Hematopoietic multipotent progenitor cell treated with erythropoietin and hydrocortisone succinate and interleukin-3 and kit ligand, for 6 days (in vitro differentiated cells): ENCODE measurements around the gene SSH2.
A peak's percentile ranks its signal among the peaks of the same experiment; 100 is the strongest.

Experiments used
- DNase-seq: peaks from one replicate; pipeline ENCODE4 v3.0.0-alpha.2; 2015

The SSH2 gene

DNA sequence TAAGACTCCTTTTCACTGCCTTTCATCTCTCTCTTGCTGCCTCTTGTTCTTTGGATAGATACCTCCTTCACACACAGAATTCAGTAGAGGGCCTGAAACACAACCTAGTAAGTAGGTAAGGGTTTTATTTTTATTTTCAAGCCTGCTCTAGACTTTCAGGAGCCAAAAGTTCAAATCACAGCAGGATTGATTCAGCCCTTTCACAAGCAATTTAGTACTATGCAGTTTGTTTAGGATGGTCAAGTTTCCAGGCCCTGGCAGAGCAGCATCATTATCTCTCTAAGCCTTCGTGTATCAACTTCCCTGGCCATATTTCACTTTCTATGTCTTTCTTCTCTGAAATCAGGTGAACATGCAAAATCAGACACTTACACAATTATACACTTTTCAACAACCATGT lies 158.5 kb downstream of the SSH2 start:
- no peak for DNase-seq

DNA sequence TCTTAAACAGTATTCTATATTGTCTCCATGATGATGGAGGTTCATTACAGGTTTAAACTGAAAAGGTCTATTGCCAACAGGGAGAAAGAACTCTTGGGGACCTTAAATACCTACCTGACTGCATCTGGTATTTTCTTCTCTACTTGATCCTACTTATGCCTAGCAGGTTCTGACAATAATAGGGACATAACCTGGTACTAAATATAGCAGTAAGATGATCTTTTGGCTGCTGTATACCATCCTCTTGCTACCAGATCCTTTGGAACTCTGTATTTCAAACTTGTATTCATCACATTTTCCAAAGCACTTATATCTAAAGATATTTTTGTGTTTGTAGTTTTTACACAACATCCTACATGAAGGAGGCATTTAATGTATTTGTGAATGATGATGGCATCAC lies 160.8 kb downstream of the SSH2 start:
- DNase-seq: no peak

DNA sequence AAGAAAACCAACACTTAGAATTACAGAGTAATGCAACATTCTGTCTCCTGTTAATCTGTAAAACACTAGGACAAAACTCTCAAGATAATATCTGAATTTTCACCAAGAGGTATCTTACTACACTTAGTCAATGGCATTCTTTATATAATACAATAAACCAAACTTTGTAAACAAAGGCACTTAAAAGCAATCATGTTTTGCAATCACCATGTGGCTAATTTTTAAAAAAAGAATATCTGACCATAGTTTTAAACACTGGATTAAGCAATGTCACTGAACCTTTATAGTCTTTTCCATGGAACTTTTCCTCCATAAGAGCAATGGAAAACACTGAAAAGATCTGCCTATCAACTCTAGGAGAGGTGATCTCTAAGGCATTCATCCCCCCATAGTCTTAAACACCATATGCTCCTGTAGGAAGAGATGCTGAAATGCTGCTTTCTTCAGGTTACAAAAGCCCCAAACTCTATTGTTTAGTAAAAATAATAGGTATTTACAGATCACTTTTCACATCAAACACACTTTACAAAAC lies 163.2 kb downstream of the SSH2 start:
- no peak for DNase-seq

DNA sequence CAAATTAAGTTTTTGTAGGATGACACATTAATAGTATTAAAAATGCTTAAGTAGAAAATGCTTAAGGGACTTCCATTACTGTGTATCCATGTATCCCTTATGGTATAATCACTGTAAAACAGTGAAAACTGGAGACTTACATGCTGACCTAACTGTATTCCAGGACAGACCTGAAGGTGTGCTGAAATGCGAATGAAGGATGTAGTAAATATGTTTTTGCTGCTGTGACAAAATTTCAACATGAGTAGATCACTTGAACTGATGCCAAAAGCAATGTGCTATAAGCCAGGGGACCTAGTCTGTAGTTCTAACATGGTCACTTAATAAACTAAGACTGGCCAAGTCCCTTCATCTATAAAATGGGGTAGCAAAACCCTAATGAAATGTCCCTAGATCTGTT lies 165.3 kb downstream of the SSH2 start:
- no peak for DNase-seq

DNA sequence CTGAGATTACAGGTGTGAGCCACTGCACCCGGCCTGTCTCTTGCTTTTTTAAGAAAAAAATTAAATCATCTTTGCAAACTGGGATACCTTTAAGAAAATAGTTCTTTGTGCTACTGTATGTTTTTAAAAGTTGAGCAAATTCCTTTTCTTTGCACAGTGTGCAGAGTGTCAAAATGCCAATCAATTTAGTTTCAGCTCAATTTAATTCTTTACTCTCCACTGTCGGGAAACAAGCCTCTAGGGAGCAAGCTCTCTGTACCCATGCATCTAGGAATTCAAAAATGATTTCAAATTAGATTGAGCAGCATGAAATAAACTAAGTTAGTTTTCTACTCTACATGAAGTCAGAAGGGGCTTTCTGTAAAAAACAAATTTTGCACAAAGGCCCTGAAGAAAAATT lies 165.8 kb downstream of the SSH2 start:
- DNase-seq: no peak

DNA sequence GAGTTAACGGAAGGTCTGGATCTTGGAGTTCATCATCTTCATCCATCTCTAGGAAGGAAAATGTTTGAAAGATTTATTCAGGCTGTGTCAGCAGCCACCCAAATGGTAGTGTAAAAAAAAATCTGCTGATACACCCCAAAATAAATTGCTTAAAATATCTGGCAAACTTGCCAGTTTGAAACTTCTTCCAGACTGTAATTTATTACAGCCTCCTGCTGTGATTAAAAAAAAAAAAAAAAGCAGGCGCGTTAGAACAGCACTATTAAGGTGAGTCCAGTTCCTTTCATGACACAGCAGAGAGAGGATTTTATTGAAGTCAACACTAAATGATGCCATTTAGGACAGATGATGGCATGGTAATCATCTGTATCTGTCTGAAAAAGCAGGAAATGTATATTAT lies 166.8 kb downstream of the SSH2 start:
- no peak for DNase-seq

DNA sequence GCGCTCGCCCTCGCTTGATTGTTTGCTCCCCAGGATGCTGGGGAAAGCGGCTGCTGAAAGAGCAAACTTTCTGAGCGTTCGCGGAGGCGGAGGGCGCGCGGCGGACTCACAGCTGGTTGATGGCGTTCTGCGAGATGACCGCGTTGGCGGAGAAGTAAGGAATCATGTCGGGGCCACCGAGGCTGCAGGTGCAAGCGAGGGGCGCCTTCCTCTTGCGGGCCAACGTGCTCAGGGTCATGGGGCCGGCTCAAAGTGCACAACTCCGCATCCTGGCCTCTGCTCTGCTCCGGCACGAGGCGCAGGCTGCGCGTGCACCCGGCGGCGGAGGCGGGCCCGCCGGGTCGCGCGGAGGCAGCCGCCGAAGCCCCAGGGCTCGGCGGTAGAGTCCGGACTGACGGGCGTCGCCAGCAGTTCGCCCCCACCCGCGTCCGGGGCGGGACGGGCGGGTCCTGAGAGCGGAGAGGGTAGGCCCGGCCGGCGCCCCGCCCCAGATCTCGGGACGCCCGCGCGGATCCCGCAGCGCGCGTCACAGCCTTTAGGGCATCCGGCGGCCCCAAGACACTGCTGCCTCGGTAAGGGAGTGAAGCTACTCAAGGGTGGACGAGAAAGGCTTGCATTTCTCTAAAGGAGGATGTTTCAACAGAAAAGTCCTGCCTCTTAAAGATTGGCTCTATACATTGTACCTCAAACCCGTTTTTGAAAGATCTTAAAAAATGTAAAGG lies 168.8 kb downstream of the SSH2 start:
- peak; percentile 84 for DNase-seq

DNA sequence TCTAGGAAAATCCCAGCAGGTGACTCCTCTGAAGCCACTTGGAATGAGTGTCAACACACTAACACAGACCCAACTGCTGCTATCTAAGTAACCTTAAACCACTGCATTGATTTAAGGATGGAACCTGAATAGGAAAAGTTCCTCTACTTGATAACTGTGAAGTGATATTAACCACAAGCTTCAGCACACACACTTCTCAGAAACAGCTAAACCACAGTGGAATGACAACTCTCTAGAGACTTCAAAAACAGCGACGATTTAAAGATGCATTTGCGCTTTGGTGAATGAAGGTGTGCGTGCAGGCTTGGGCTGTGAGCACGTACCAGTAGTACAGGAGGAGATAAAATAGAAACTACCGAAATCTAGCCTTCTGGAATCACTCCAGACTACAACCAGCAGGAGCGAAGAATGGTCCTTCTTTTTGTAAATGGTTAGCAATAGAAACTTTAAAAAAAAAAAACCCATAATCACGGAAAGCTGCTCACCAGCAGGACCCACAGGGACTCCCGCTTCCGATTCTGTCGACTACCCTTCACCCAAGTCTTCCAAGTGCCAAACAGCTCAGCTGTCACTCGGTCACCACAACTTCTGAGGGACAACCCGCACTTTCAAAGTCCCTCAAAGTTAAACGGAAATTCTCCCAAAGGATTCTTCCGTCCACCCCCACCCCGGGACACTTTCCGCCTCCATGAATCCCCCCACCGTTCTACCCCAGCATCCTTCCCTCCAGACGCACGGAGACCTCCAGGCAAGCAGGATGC lies 169.6 kb downstream of the SSH2 start:
- DNase-seq: peak; percentile 50

DNA sequence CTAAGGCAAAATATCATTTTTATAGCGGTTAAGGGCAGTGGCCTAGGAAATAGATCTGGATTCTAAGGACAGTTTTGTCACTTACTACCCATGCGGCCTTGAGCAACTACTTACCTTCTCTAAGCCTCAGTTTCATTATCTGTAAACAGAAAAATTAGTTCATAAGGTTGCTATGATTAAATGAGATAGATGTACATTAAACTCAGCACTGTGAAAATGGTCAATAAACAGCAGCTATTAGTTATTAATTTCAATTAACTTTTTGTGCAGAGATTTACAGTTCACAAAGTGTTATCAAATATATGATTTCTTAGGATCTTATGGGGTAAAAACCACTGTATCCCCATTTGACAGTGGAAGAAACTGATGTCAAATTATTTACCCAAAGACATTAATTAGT lies 171.8 kb downstream of the SSH2 start:
- DNase-seq: no peak

DNA sequence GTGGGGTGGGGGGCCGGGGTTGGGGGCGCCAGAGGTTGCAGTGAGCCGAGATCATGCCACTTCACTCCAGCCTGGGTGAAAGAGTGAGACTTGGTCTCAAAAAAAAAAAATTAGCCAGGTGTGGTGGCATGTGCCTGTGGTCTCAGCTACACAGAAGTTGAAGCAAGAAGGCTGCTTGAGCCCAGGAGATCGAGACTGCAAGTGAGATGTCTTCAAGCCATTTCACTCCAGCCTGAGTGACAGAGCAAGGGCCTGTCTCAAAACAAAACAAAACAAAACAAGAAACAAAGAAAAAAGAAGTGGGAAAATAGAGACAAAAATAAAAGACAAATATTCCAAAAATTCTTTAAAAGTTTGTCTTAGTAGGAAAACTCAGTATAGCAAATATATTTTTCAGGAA lies 172.2 kb downstream of the SSH2 start:
- DNase-seq: no peak

DNA sequence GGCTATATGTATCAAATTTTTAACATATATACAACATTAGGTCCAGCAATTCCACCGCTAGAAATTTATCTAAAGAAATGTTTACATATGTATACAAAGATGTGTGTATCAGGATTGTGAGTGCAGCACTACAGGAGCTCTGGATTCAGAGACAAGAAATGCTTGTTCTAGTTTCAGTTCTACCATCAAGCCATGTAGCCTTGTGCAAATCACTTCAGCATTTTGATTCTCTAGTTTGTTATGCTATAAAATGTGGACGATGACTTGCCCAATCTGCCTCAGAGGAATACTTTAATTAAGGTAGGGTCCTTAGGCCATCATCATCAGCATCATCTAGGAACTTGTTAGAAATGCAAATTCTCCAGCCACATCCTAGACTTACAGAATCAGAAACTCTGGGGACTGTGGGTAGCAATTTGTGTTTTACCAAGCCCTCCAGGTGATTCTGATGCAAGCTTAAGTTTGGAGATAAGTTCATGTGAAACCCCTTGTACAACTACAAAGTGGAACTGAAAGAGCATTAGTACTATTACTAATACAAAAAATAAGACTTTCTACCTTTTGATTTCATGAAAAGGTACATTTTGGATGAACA lies 176.1 kb downstream of the SSH2 start:
- DNase-seq: no peak

DNA sequence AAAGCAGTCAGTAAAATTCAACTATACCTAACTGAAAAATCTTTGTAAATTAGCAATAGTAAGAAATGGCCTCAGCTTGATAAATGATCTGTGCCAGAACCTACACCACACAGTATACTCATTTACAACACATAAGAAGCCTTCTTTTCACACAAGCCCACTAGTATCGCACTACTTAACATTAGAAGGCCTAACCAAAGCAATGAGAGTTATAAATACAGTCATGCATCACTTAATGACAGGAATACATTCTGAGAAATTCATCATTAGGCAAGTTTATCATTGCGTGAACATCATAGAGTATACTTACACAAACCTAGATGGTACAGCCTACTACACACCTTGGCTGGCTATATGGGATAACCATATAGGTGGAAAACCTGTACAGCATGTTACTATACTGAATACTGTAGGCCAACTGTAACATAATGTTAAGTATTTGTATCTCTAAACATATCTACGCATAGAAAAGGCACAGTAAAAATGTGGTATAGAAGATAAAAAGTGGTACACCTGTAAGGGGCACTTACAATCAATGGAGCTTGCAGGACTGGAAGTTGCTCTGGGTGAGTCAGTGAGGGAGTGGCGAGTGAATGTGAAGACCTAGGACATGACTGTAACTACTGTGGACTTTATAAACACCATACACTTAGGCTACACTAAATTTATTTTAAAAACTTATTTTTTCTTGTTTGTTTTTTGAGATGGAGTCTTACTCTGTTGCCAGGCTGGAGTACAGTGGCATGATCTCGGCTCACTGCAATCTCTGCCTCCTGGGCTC lies 180.8 kb downstream of the SSH2 start:
- DNase-seq: no peak

DNA sequence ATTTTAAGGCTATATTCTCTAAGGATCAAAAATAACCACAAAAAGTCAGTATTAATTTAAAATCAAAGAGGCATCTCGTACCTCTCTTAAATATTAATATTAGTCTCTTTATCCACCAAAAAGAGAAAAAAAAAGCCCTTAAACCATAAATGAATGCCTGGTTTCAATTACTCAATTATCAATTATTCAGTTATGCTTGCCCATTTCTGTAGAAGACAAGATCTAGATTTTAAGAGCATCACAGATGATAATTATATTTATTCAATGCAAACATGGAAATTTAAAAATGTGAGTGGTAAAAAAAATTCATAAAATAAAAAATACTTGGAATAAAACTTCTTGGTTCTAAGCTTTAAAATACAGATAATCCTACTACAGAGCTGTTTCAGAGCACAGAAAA lies 181.6 kb downstream of the SSH2 start:
- no peak for DNase-seq

DNA sequence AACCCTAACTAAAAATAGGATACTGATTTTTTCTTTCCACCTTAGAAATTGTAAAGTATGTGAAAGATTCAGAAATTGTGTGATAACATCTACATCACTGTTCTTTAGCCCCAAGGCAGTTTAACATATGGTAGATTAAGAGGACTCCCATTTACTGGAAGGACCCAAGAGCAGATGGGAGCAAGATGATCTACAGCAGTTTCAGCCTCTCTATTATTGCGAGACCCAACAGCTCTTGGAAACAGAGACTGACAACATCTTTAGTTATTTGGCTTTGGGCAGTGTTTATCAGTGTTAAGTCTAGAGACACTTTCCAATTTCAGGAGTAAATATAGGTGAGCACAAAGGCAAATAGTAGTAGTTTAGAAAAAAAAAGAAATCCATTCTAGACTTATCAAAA lies 182.4 kb downstream of the SSH2 start:
- DNase-seq: no peak

DNA sequence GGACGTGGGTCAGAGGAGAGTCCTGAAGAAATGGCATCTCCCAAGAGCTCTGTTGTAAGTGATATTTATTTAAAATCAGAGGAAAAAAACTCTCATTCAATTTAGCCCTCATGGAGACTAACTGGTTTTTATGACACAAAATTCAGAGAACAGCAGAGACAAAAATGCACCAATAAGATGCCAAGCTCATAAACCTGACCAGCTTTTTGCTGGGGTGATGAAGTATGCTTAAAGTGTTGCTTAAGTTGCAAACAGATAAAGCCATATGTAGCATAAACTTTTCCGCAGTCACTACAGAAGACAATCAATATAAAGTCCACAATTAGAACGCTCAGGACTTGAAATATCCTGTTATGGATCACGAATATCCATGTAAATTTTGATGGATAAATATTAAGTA lies 183.4 kb downstream of the SSH2 start:
- DNase-seq: no peak

DNA sequence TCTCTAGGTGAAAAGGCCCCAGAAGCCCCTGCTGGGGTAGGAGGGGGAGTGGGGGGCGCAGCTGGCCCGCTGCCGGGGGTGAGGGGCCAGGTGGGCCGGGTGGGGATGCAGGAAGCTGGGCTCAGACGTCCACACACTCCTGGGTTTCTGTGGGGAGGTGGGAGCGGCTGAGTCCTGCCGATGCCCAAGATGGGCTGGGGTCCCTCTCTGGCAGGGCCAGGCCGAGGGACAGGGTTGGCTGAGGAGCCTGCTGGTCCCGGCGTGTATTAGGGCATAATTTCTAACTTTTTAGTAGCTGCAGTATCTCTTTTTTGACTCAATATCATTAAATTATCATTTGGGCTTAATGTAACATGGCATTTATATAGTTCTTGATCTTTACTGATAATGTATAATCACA lies 185.9 kb downstream of the SSH2 start:
- DNase-seq: no peak

DNA sequence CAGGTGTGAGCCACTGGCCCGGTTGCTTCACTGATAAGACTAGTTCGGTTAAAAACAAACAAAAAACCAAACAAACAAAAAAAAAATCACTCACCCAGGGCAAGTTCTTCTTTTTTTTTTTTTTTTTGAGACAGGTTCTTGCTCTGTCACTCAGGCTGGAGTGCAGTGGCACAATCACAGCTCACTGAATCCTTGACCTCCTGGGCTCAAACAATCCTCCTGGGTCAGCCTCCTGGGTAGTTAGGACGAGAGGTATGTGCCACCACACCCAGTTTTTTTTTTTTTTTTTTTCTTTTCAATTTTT lies 187.9 kb downstream of the SSH2 start:
- DNase-seq: no peak

DNA sequence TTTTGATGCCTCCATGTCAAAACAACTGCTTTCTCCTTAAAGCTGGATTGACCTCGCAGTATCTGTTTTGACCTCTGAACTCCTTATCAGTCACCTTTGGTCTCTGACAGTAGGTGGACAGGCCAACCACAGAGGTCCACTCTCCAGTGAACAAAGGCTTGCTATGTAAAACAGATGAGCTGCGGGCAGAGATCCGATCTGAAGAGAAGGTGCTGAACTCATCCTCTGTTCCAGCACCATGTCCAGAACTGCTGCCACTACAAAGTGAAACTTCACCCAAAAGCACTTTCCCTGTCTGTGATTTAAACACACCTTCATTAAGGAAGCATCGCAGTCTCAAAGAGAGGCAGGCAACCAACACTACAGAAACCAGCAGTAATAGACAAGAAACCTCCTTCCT lies 190.0 kb downstream of the SSH2 start:
- no peak for DNase-seq

DNA sequence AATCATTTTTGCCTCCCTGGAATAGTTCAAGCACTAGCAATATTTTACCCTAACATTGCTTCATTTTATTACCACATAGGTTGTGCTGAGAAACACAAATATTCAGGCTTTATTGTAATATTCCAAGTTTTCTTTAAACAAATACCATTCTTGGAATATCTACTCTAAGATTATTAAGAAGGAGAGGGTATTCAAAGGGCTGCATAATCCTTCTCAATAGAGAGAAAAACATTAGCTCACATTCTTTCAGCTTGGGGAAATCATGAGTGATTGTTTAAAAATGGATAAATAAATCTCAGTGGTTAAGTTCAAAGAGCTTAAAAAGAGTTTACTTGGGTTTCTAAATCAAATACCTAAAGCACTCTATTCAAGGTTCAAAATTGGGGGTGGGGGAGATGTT lies 195.4 kb downstream of the SSH2 start:
- DNase-seq: no peak

DNA sequence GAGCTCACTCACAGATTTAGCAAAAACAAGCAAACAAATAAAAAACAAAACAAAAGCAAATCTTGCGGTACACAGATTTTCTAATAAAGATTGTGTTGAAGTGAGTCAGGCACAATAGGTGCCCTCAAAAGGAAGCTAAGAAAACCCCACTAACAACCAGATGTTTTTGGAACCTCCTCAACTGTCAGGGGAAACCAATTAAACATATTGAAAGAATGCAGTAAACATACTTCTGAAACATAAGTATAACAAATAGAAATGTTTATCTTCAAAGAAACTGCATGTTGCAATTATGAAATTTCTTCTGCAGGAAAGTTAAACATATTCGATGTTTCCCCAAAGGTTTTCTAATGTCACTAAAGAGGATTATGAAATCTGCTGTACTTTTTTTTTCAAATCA lies 196.9 kb downstream of the SSH2 start:
- no peak for DNase-seq

DNA sequence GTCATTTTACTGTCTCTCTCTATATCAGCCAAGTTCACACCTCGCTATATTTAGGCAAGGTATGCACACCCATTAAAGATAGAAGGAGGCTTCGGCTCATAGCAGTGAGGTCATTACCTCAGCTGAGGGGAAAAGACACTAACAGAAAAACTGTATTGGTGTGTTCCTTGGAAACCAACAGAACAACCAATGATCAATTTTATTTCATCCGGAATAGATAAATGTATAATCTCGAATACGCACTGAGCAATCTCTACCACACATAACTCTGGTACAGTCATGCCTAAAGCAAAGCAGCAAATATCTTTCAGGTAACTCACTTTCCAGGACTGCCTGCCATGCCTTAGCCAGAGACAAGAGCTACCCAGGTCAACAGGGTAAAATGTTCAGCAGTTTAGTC lies 197.4 kb downstream of the SSH2 start:
- DNase-seq: no peak

DNA sequence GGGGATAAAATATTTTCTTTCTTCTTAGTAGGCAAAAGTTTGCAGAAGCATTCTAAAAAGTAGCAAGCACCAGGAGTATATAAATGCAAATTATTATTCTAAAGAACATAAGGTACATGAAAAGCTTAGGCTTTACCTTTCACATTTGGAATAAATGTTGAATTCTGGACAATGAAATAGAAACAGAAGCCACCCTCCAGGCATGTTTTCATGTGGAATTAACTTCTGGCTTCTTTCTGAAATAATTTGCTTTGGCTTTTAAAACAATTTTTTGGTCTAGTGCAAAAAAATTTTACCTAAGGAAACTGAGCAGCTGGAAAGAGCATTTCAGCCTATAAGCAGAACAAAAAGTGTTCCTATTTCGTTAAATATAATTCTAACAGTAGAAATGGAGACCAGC lies 197.8 kb downstream of the SSH2 start:
- DNase-seq: no peak

DNA sequence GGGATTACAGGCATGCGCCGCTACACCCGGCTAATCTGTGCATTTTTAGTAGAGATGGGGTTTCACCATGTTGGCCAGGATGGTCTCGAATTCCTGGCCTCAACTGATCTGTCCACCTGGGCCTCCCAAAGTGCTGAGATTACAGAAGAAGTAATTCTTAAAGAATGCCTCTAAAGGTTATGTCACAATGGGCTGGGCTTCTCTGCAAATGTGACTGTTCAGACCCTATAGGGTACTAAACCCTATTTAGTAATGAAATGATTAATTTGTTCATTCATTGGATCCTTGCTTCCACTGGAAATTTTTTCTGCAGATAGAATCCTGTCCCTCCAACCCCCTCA lies 198.5 kb downstream of the SSH2 start:
- no peak for DNase-seq

DNA sequence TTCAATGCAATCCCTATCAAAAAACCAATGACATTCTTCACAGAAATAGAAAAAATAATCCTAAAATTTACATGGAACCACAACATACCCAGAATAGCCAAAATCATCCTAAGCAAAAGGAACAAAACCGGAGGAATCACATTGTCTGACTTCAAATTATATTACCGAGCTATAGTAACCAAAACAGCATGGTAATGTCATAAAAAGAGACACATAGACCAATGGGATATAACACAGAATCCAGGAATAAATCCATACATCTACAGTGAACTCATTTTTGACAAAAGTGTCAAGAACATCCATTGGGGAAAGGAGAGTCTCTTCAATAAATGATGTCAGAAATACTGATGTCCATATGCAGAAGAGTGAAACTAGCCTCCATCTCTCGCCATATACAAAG lies 201.5 kb downstream of the SSH2 start:
- DNase-seq: no peak
